SU-DHL-6 (cell line): ENCODE data around the gene TEAD1.

Source experiments
- EZH2phosphoT487 ChIP-seq: fragments of 200-600 bp; sonication (generic), shearing (Covaris generic); conservative IDR thresholded peaks from 2 replicates; pipeline ENCODE4 v1.6.1; 2018; ENCODE audit warnings: mild to moderate bottlenecking, antibody characterized with exemption, low read length, moderate library complexity, mixed read lengths
- TF ChIP-seq, protein P1 (sequence below): fragments of 200-600 bp; sonication (generic); IDR thresholded peaks from one replicate; pipeline ENCODE4 v1.5.1; 2017; ENCODE audit warnings: antibody characterized with exemption, mild to moderate bottlenecking, low read length, moderate library complexity; ENCODE audit not compliant: insufficient read depth, poor library complexity, severe bottlenecking

DNA sequence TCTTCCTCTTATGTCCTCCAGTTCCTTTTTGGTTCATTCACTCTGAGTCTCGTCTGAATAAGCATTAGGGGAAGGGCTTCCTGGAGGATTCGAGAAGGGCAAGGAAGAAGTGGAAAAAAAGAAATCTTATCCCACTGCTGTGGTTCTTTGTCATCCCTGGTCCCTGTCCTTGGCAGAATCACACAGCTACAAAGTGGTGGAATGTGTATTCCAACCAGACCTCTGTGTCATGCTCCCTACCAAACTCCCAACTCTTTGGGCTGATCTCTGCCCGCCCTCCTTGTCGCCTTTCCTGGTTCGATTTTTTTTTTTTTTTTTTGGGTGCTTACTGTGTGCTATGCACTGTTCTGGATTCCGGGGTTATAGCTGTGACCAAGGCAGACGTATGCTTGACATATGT, 61.0 kb downstream of the TEAD1 start:
- TF ChIP-seq, protein P1, sequence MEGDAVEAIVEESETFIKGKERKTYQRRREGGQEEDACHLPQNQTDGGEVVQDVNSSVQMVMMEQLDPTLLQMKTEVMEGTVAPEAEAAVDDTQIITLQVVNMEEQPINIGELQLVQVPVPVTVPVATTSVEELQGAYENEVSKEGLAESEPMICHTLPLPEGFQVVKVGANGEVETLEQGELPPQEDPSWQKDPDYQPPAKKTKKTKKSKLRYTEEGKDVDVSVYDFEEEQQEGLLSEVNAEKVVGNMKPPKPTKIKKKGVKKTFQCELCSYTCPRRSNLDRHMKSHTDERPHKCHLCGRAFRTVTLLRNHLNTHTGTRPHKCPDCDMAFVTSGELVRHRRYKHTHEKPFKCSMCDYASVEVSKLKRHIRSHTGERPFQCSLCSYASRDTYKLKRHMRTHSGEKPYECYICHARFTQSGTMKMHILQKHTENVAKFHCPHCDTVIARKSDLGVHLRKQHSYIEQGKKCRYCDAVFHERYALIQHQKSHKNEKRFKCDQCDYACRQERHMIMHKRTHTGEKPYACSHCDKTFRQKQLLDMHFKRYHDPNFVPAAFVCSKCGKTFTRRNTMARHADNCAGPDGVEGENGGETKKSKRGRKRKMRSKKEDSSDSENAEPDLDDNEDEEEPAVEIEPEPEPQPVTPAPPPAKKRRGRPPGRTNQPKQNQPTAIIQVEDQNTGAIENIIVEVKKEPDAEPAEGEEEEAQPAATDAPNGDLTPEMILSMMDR, result no peak
- no peak for TF ChIP-seq EZH2phosphoT487
